B cell (primary cell): ENCODE data around the gene DAPK3. TPM values are rescaled to one million over a fixed set of nuclear protein-coding genes. Genes with fewer than 3 reads are reported as not detected.
A peak's percentile ranks its signal among the peaks of the same experiment; 100 is the strongest.

Experiments used
- ATAC-seq: fragments of 200-7000 bp; cut with Tn5 transposase; one replicate; pipeline ENCODE4 v1.10.0; 2021; ENCODE audit warnings: low read depth, mild to moderate bottlenecking, moderate number of reproducible peaks, moderate library complexity
- CTCF ChIA-PET: fragments of 350-600 bp; sonication (Branson Sonifier 250); formaldehyde crosslinking; loops from one replicate; lab custom pipeline; 2021; ENCODE audit warnings: antibody characterized with exemption, inconsistent platforms; lab: Charles Lee
- POLR2A ChIA-PET: fragments of 350-600 bp; sonication (Branson Sonifier 250); formaldehyde crosslinking; loops from one replicate; lab custom pipeline; 2021; ENCODE audit warnings: antibody characterized with exemption; lab: Charles Lee
- DNase-seq: peaks from one replicate; pipeline ENCODE4 v3.0.0; 2013
- H2AFZ ChIP-seq: 2 replicates; pipeline ENCODE4 v1.6.1; 2012; ENCODE audit warnings: mild to moderate bottlenecking, low read depth, low read length; ENCODE audit not compliant: insufficient read depth, poor library complexity, severe bottlenecking
- H3K27ac ChIP-seq, 2 donors: 1 replicate in 1 of 2; 2 replicates in 1 of 2; pipeline ENCODE4 v1.5.1; 2012 to 2013; ENCODE audit warnings: low read length in 2 of 2, mild to moderate bottlenecking in 2 of 2, moderate library complexity in 1 of 2
- H3K27me3 ChIP-seq, 4 experiments: fragments of 200-600 bp in 1 of 4; sonication (generic) in 1 of 4; replicated peaks in 1 of 4; 1 replicate in 2 of 4; 2 replicates in 2 of 4; pipeline versions ENCODE4 v1.6.1 to v1.7.0; 2013 to 2016; ENCODE audit warnings: low read length in 3 of 4, mild to moderate bottlenecking in 2 of 4, mixed read lengths in 1 of 4, moderate library complexity in 1 of 4; ENCODE audit not compliant: insufficient read depth in 4 of 4, control insufficient read depth in 3 of 4; ENCODE audit errors: control extremely low read depth in 1 of 4
- H3K36me3 ChIP-seq, 2 experiments: replicated peaks in 1 of 2; 1 replicate in 1 of 2; 2 replicates in 1 of 2; pipeline versions ENCODE4 v1.6.1 to v1.7.1; 2013; ENCODE audit warnings: low read length in 1 of 2; ENCODE audit not compliant: insufficient read depth in 2 of 2, control insufficient read depth in 1 of 2; ENCODE audit errors: control extremely low read depth in 1 of 2, extremely low read depth in 1 of 2
- H3K4me1 ChIP-seq, 2 donors: fragments of 200-600 bp in 1 of 2; sonication (generic) in 1 of 2; 1 replicate in 1 of 2; 2 replicates in 1 of 2; pipeline versions ENCODE4 v1.5.1 to v1.6.1; 2013 to 2017; ENCODE audit warnings: low read length in 2 of 2; ENCODE audit not compliant: control insufficient read depth in 2 of 2, insufficient read depth in 2 of 2
- H3K4me2 ChIP-seq: replicated peaks from 2 replicates; pipeline ENCODE3; 2012; ENCODE audit warnings: mild to moderate bottlenecking, low read depth, low read length; ENCODE audit not compliant: poor library complexity, severe bottlenecking
- H3K4me3 ChIP-seq, 5 experiments: fragments of 200-600 bp in 1 of 5; sonication (generic) in 1 of 5; 1 replicate in 3 of 5; 2 replicates in 2 of 5; pipeline versions ENCODE4 v1.5.1 to v1.7.0; 2011 to 2016; ENCODE audit warnings: low read length in 4 of 5, mild to moderate bottlenecking in 4 of 5, low read depth in 2 of 5, control low read depth in 1 of 5, moderate library complexity in 1 of 5; ENCODE audit not compliant: insufficient read depth in 1 of 5; ENCODE audit errors: control extremely low read depth in 1 of 5, extremely low read depth in 1 of 5
- H3K79me2 ChIP-seq: fragments of 200-600 bp; sonication (generic); one replicate; pipeline ENCODE4 v1.6.0; 2016; ENCODE audit warnings: low read length; ENCODE audit not compliant: control insufficient read depth, insufficient read depth
- H3K9ac ChIP-seq: fragments of 200-600 bp; sonication (generic); 2 replicates; pipeline ENCODE4 v1.6.1; 2017; ENCODE audit warnings: mild to moderate bottlenecking, low read length, moderate library complexity
- H3K9me3 ChIP-seq, 3 donors: one replicate each; pipeline versions ENCODE4 v1.6.1 to v1.7.1; 2013; ENCODE audit warnings: low read length in 2 of 3; ENCODE audit not compliant: control insufficient read depth in 2 of 3, insufficient read depth in 1 of 3; ENCODE audit errors: control extremely low read depth in 1 of 3
- H4K20me1 ChIP-seq: 2 replicates; pipeline ENCODE4 v1.6.0; 2012; ENCODE audit warnings: mild to moderate bottlenecking, low read length; ENCODE audit not compliant: insufficient read depth, control insufficient read depth, poor library complexity, severe bottlenecking
- H3K27ac Mint-ChIP-seq: one replicate; pipeline ENCODE4 v1.8.0; 2021; ENCODE audit warnings: mixed read lengths
- H3K27me3 Mint-ChIP-seq: one replicate; pipeline ENCODE4 v1.8.0; 2021; ENCODE audit warnings: mixed read lengths
- H3K4me1 Mint-ChIP-seq: one replicate; pipeline ENCODE4 v1.8.0; 2021; ENCODE audit warnings: mixed read lengths
- H3K4me3 Mint-ChIP-seq: one replicate; pipeline ENCODE4 v1.8.0; 2021; ENCODE audit warnings: mixed read lengths
- H3K9me3 Mint-ChIP-seq: one replicate; pipeline ENCODE4 v1.8.0; 2022; ENCODE audit warnings: mixed read lengths; ENCODE audit not compliant: insufficient read depth
- CTCF ChIP-seq: fragments of 200-600 bp; IDR thresholded peaks from one replicate; pipeline ENCODE4 v1.8.0; 2022; ENCODE audit warnings: antibody characterized with exemption, mild to moderate bottlenecking
- EZH2 ChIP-seq: IDR thresholded peaks from 2 replicates; pipeline ENCODE4 v1.6.1; 2012; ENCODE audit warnings: borderline replicate concordance, low read depth, mild to moderate bottlenecking, moderate library complexity, low read length; ENCODE audit not compliant: insufficient read depth, poor library complexity, severe bottlenecking
- WGBS: methylation state at CpG from one replicate; pipeline ENCODE4 v1.1.5; 2013; ENCODE audit warnings: missing lambda C conversion rate; ENCODE audit not compliant: insufficient coverage; 5-methylcytosine and 5-hydroxymethylcytosine counted together
- intact Hi-C: fragments of 100-400 bp; cut with micrococcal nuclease; formaldehyde crosslinking; loops from one replicate; pipeline ENCODE4 v1.10.0; 2022
- polyA plus RNA-seq: library from polyadenylated mRNA; depleted of rRNA; stranded (reverse); fragments of >200 nt; gene quantifications from 2 replicates; pipeline ENCODE4 v1.2.3, GENCODE V29; 2012
- small RNA-seq: library from RNA; depleted of rRNA; stranded (forward); fragments of <200 nt; gene quantifications from one replicate; pipeline ENCODE3, GENCODE V24; 2012; ENCODE audit warnings: low replicate concordance, low read depth; ENCODE audit not compliant: insufficient read length
- total RNA-seq, 2 donors: library from RNA; stranded (reverse); fragments of 120-200 nt in 1 of 2; gene quantifications; 1 replicate in 1 of 2; 2 replicates in 1 of 2; pipeline versions ENCODE4 v1.2.3 to v1.2.4, GENCODE V29; 2013 to 2022

DAPK3 gene
- total and polyA plus RNA-seq, 2 donors (not counting 1 experiment from before 2014, with no cell fraction given): 32.6 to 47.4 TPM

- no peak overlapping the region for H3K4me3 ChIP-seq
- H3K9me3 ChIP-seq: peaks cover 0 to 24% (median 5%) of the 10 kb centered on the region in 3 donors
- no peak overlapping the region for H3K4me3 Mint-ChIP-seq
- DNase-seq (no peak), ATAC-seq (no peak)
- H3K4me2 ChIP-seq: no peak overlapping the region
- ChIA-PET POLR2A (no interaction called here), CTCF (no interaction called here)
- H3K4me1 Mint-ChIP-seq: peaks cover 4% of the 10 kb centered on the region
- no peak overlapping the region for H3K27ac Mint-ChIP-seq
- no peak overlapping the region for H3K9ac ChIP-seq
- peaks cover 3% of the 10 kb centered on the region for H3K9me3 Mint-ChIP-seq
- H3K27me3 Mint-ChIP-seq: peaks cover 9% of the 10 kb centered on the region
- H3K27ac ChIP-seq: no peak overlapping the region
- WGBS: no CpG with 5 or more reads among the region's 9 CpGs
- no peak overlapping the region for H2AFZ ChIP-seq
- H4K20me1 ChIP-seq: no peaks in the 10 kb centered on the region
- TF ChIP-seq EZH2 (no peak), CTCF (no peak)
- H3K36me3 ChIP-seq: no peaks in the 10 kb centered on the region
- H3K4me1 ChIP-seq: peaks cover 0 to 4% of the 10 kb centered on the region in 2 donors
- H3K27me3 ChIP-seq: no peaks in the 10 kb centered on the region
- intact Hi-C loops: no loop called here
- H3K79me2 ChIP-seq: no peaks in the 10 kb centered on the region
These were observed 56.7 kb downstream of the DAPK3 start for GRCh38 chr19:3914199-3914598.

GRCh38 chr19:3910105-3910504 lies 60.8 kb downstream of the DAPK3 start:
- Mint-ChIP-seq H3K4me3 (no peak overlapping the region), H3K4me1 (no peaks in the 10 kb centered on the region), H3K27me3 (peaks cover 2% of the 10 kb centered on the region), H3K27ac (no peak overlapping the region), H3K9me3 (peaks cover 3% of the 10 kb centered on the region)
- Histone ChIP-seq H3K79me2 (no peaks in the 10 kb centered on the region), H4K20me1 (no peaks in the 10 kb centered on the region), H3K4me1 (no peaks in the 10 kb centered on the region), H3K27me3 (no peaks in the 10 kb centered on the region), H3K9me3 (peaks cover 0 to 36% (median 5%) of the 10 kb centered on the region in 3 donors), H3K9ac (no peak overlapping the region), H3K36me3 (no peaks in the 10 kb centered on the region), H3K4me3 (no peak overlapping the region), H2AFZ (no peak overlapping the region), H3K4me2 (no peak overlapping the region), H3K27ac (no peak overlapping the region)
- DNase-seq (no peak), ATAC-seq (no peak)
- CTCF ChIA-PET: no interaction called here
- 100% methylated on average over 1 of the region's 1 CpG for WGBS
- TF ChIP-seq EZH2 (no peak), CTCF (no peak)
- intact Hi-C loops: no loop called here
- POLR2A ChIA-PET: no interaction called here

Small RNAs within 50 kb of the gene (small RNA-seq; reads per million reads assigned to genes)
- gene RN7SL202P (not detected), gene SNORD37 (3,964 reads per million, percentile 99 among the genes with 10 or more reads in this experiment)

Other genes starting within 250 kb of the DAPK3 start
- gene APBA3, start 209.4 kb downstream of the DAPK3 start, total RNA-seq: 61.4 and 66.4 TPM in 2 replicates
- 78.1 and 91.2 TPM in 2 replicates for gene APBA3, start 209.4 kb downstream of the DAPK3 start, polyA plus RNA-seq
- gene MRPL54, start 208.4 kb downstream of the DAPK3 start, total RNA-seq: 48.6 and 54.3 TPM in 2 replicates
- gene MRPL54, start 208.4 kb downstream of the DAPK3 start, polyA plus RNA-seq: 75.1 and 95.9 TPM in 2 replicates
- gene RAX2, start 198.9 kb downstream of the DAPK3 start, total RNA-seq: not detected in 2 replicates
- not detected in 2 replicates for gene RAX2, start 198.9 kb downstream of the DAPK3 start, polyA plus RNA-seq
- gene MATK, start 184.7 kb downstream of the DAPK3 start, total RNA-seq: 1.3 and 2.4 TPM in 2 replicates
- 8.2 and 9.5 TPM in 2 replicates for gene MATK, start 184.7 kb downstream of the DAPK3 start, polyA plus RNA-seq
- gene ZFR2, start 102.1 kb downstream of the DAPK3 start, total RNA-seq: 0.39 TPM in 1 of 2 replicates, not detected in the other
- gene ZFR2, start 102.1 kb downstream of the DAPK3 start, polyA plus RNA-seq: 0.36 and 0.71 TPM in 2 replicates
- gene ATCAY, start 90.4 kb downstream of the DAPK3 start, total RNA-seq: not detected in 2 replicates
- not detected in 2 replicates for gene ATCAY, start 90.4 kb downstream of the DAPK3 start, polyA plus RNA-seq
- gene NMRK2, start 38.0 kb downstream of the DAPK3 start, total RNA-seq: not detected in 2 replicates
- gene NMRK2, start 38.0 kb downstream of the DAPK3 start, polyA plus RNA-seq: not detected in 2 replicates
- 2,947 and 3,167 TPM in 2 replicates for gene EEF2, start 14.4 kb upstream of the DAPK3 start, total RNA-seq
- 1,376 and 1,449 TPM in 2 replicates for gene EEF2, start 14.4 kb upstream of the DAPK3 start, polyA plus RNA-seq
- gene PIAS4, start 36.6 kb upstream of the DAPK3 start, total RNA-seq: 56.8 and 57.2 TPM in 2 replicates
- gene PIAS4, start 36.6 kb upstream of the DAPK3 start, polyA plus RNA-seq: 10.3 and 13.7 TPM in 2 replicates
- gene ZBTB7A, start 95.8 kb upstream of the DAPK3 start, total RNA-seq: 62.6 and 62.8 TPM in 2 replicates
- gene ZBTB7A, start 95.8 kb upstream of the DAPK3 start, polyA plus RNA-seq: 19.4 and 24.8 TPM in 2 replicates
- gene MAP2K2, start 153.0 kb upstream of the DAPK3 start, total RNA-seq: 137 and 138 TPM in 2 replicates
- 158 and 181 TPM in 2 replicates for gene MAP2K2, start 153.0 kb upstream of the DAPK3 start, polyA plus RNA-seq
- gene CREB3L3, start 182.5 kb upstream of the DAPK3 start, total RNA-seq: not detected in 2 replicates
- gene CREB3L3, start 182.5 kb upstream of the DAPK3 start, polyA plus RNA-seq: not detected in 2 replicates
- gene SIRT6, start 211.5 kb upstream of the DAPK3 start, total RNA-seq: 27.8 and 30.4 TPM in 2 replicates
- gene SIRT6, start 211.5 kb upstream of the DAPK3 start, polyA plus RNA-seq: 82.2 and 93.7 TPM in 2 replicates
- 0.37 and 1.4 TPM in 2 replicates for gene ANKRD24, start 211.6 kb upstream of the DAPK3 start, total RNA-seq
- gene ANKRD24, start 211.6 kb upstream of the DAPK3 start, polyA plus RNA-seq: 1.1 and 1.5 TPM in 2 replicates